Measurements from ENCODE around the gene FANCC.

GRCh38 chr9:95058795-95059386, 258.6 kb downstream of the FANCC start:
- no peak for TF ChIP-seq MAX (IDR thresholded peaks at IDR 0.05)
- no peak for TF ChIP-seq TAF1 (IDR thresholded peaks at IDR 0.05; ENCODE audit: low read depth)
- TF ChIP-seq FOXM1 (IDR thresholded peaks at IDR 0.05; ENCODE audit: borderline replicate concordance, low read depth): no peak
- TF ChIP-seq CEBPB (IDR thresholded peaks at IDR 0.05): no peak
- no peak for TF ChIP-seq EP300 (IDR thresholded peaks at IDR 0.05; ENCODE audit: borderline replicate concordance)
- no peak for TF ChIP-seq USF1 (IDR thresholded peaks at IDR 0.05)
- TF ChIP-seq YY1 (IDR thresholded peaks at IDR 0.05; ENCODE audit: low read depth): no peak
- TF ChIP-seq EGR1 (IDR thresholded peaks at IDR 0.05): no peak
- no peak for TF ChIP-seq RAD21 (IDR thresholded peaks at IDR 0.05; ENCODE audit: low read depth)
- TF ChIP-seq REST (IDR thresholded peaks at IDR 0.05; ENCODE audit: low read depth): no peak
- no peak for TF ChIP-seq TEAD4 (IDR thresholded peaks at IDR 0.05)

Measured in Ishikawa (cell line).